ENCODE results near the gene ANKRD13B. TPM values are rescaled to one million over a fixed set of nuclear protein-coding genes. Genes with fewer than 3 reads are reported as not detected.

ANKRD13B gene
- total RNA-seq, 1 experiment from 2014 or later, result 31.4 TPM

GRCh38 chr17:29633886-29634285, 41.0 kb downstream of the ANKRD13B start:
- no peak overlapping the region for H3K4me3 ChIP-seq (ENCODE audit: low read depth in 2 of 2, low read length in 2 of 2)
- no peaks in the 10 kb centered on the region for H3K27me3 ChIP-seq (ENCODE audit: control insufficient read depth, insufficient read depth, low read length)
- no peak overlapping the region for H3K27ac ChIP-seq (ENCODE audit: low read length)
- POLR2A ChIA-PET, result no interaction called here
- no peaks in the 10 kb centered on the region for H3K9me3 ChIP-seq (ENCODE audit: control insufficient read depth, insufficient read depth, low read depth, low read length)
- ATAC-seq (no peak), DNase-seq (ENCODE audit: low read depth, low spot score) (no peak)
- H3K36me3 ChIP-seq (ENCODE audit: control insufficient read depth, insufficient read depth, low read length), result no peaks in the 10 kb centered on the region
- intact Hi-C loops (cut with micrococcal nuclease; ENCODE audit: unreplicated experiment), result no loop called here
- BruUV-seq (replicated peaks), result no TSS peak
- CTCF ChIA-PET, result interaction anchor here (1.0 kb wide), 1 partner anchor 17 kb away, joined by 5 read pairs; no protein-coding TSS in a partner anchor
- no peak for TF ChIP-seq TCF7L2 (IDR thresholded peaks at IDR 0.05; ENCODE audit: low read depth, low read length)
- no peak for TF ChIP-seq POLR2AphosphoS5 (IDR thresholded peaks at IDR 0.05; ENCODE audit: low read depth, low read length)
- no peak for TF ChIP-seq CTCF (IDR thresholded peaks at IDR 0.05)
- TF ChIP-seq SIN3A (IDR thresholded peaks at IDR 0.05; ENCODE audit: borderline replicate concordance, insufficient read depth, low read depth, low read length), result no peak
- TF ChIP-seq REST (IDR thresholded peaks at IDR 0.05; ENCODE audit: insufficient read depth in 1 of 2, low read depth in 2 of 2, low read length in 1 of 2), result no peak
- in situ Hi-C loops (cut with HindIII; ENCODE audit: low pct_unique_long_range_greater_than_20kb, low sequenced_read_pairs), result no loop called here
- H3K4me1 ChIP-seq (ENCODE audit: control insufficient read depth, insufficient read depth, low read length), result peaks cover under 1% of the 10 kb centered on the region; the same call in 1 of the 2 replicates

- no peak for TF ChIP-seq REST (IDR thresholded peaks at IDR 0.05; ENCODE audit: insufficient read depth in 1 of 2, low read depth in 2 of 2, low read length in 1 of 2)
- TF ChIP-seq POLR2AphosphoS5 (IDR thresholded peaks at IDR 0.05; ENCODE audit: low read depth, low read length), result no peak
- TF ChIP-seq CTCF (IDR thresholded peaks at IDR 0.05), result no peak
- TF ChIP-seq SIN3A (IDR thresholded peaks at IDR 0.05; ENCODE audit: borderline replicate concordance, insufficient read depth, low read depth, low read length), result no peak
- TF ChIP-seq TCF7L2 (IDR thresholded peaks at IDR 0.05; ENCODE audit: low read depth, low read length), result no peak
- intact Hi-C loops (cut with micrococcal nuclease; ENCODE audit: unreplicated experiment) (no loop called here), in situ Hi-C loops (cut with HindIII; ENCODE audit: low pct_unique_long_range_greater_than_20kb, low sequenced_read_pairs) (no loop called here)
- H3K4me1 ChIP-seq (ENCODE audit: control insufficient read depth, insufficient read depth, low read length), result peaks cover 6% of the 10 kb centered on the region; the same call in 1 of the 2 replicates
- H3K27ac ChIP-seq (ENCODE audit: low read length), result no peak overlapping the region
- H3K9me3 ChIP-seq (ENCODE audit: control insufficient read depth, insufficient read depth, low read depth, low read length), result no peaks in the 10 kb centered on the region
- ATAC-seq (no peak), DNase-seq (ENCODE audit: low read depth, low spot score) (no peak)
- no peak overlapping the region for H3K4me3 ChIP-seq (ENCODE audit: low read depth in 2 of 2, low read length in 2 of 2)
- no peaks in the 10 kb centered on the region for H3K36me3 ChIP-seq (ENCODE audit: control insufficient read depth, insufficient read depth, low read length)
- no peaks in the 10 kb centered on the region for H3K27me3 ChIP-seq (ENCODE audit: control insufficient read depth, insufficient read depth, low read length)
- CTCF ChIA-PET, result interaction anchor here (0.7 to 2.4 kb wide), 5 partner anchors 25 to 167 kb away, joined by 3 to 38 read pairs (median 4); no protein-coding TSS in a partner anchor
- POLR2A ChIA-PET, result interaction anchor here (0.7 kb wide), 1 partner anchor 64 kb away, joined by 4 read pairs; no protein-coding TSS in a partner anchor
- BruUV-seq (replicated peaks), result no TSS peak
Measured at GRCh38 chr17:29640413-29640812, 47.5 kb downstream of the ANKRD13B start.
